GM18519 (cell line): ENCODE measurements around the gene ZNF816.
"Not testable (repeated sequence)": the region's sequence is repeated elsewhere in the genome, so short reads cannot be mapped to it uniquely, and the experiment has no call there.

ENCODE experiments used
- ATAC-seq: cut with Tn5 transposase; IDR thresholded peaks from one replicate; pipeline ENCODE4 v1.9.1; 2021; ENCODE audit warnings: mild to moderate bottlenecking, moderate library complexity; ENCODE audit not compliant: unreplicated experiment, low FRiP score

The ZNF816 gene

GRCh38 chr19:52962394-52963246 is at the start of gene ZNF816:
TSS of gene ZNF816 (minus strand) at chr19:52962881. CDS start at chr19:52956089, 6,792 bp downstream.
- ATAC-seq = no peak

- ATAC-seq = no peak
Observed at GRCh38 chr19:53012006-53012405, 49.3 kb upstream of the ZNF816 start.

GRCh38 chr19:53010494-53010893 is 47.8 kb upstream of the ZNF816 start:
- no peak for ATAC-seq

- ATAC-seq = no peak
Observed at GRCh38 chr19:53008061-53008778, 45.5 kb upstream of the ZNF816 start.

GRCh38 chr19:53007606-53008005 is 44.9 kb upstream of the ZNF816 start:
- no peak for ATAC-seq

GRCh38 chr19:53007200-53007599 is 44.5 kb upstream of the ZNF816 start:
- no peak for ATAC-seq

- no peak for ATAC-seq
Observed at GRCh38 chr19:53004242-53004641, 41.6 kb upstream of the ZNF816 start.

GRCh38 chr19:53002479-53002878 is 39.8 kb upstream of the ZNF816 start:
- ATAC-seq = no peak

- no peak for ATAC-seq
Observed at GRCh38 chr19:52997975-52998374, 35.3 kb upstream of the ZNF816 start.

- ATAC-seq = no peak
Observed at GRCh38 chr19:52995711-52996110, 33.0 kb upstream of the ZNF816 start.

- no peak for ATAC-seq
Observed at GRCh38 chr19:52993342-52994178, 30.9 kb upstream of the ZNF816 start.

GRCh38 chr19:52992109-52993004 is 29.7 kb upstream of the ZNF816 start:
- no peak for ATAC-seq

GRCh38 chr19:52991484-52991883 is 28.8 kb upstream of the ZNF816 start:
- ATAC-seq = no peak

GRCh38 chr19:52990759-52991418 is 28.2 kb upstream of the ZNF816 start:
- no peak for ATAC-seq

GRCh38 chr19:52988506-52988905 is 25.8 kb upstream of the ZNF816 start:
- no peak for ATAC-seq

- no peak for ATAC-seq
Observed at GRCh38 chr19:52987221-52987620, 24.5 kb upstream of the ZNF816 start.

GRCh38 chr19:52983167-52983566 is 20.5 kb upstream of the ZNF816 start:
- ATAC-seq = not testable (repeated sequence)

- no peak for ATAC-seq
Observed at GRCh38 chr19:52981329-52981728, 18.6 kb upstream of the ZNF816 start.

GRCh38 chr19:52967772-52968171 is 5.1 kb upstream of the ZNF816 start:
- ATAC-seq = no peak
